GM18909 (cell line): ENCODE results near the gene SLC44A4.
"Not testable (repeated sequence)": the region's sequence is repeated elsewhere in the genome, so short reads cannot be mapped to it uniquely, and the experiment has no call there.

Experiments
- ATAC-seq: cut with Tn5 transposase; IDR thresholded peaks from one replicate; pipeline ENCODE4 v1.9.1; 2021; ENCODE audit warnings: mild to moderate bottlenecking; ENCODE audit not compliant: unreplicated experiment, poor library complexity

SLC44A4 gene

DNA sequence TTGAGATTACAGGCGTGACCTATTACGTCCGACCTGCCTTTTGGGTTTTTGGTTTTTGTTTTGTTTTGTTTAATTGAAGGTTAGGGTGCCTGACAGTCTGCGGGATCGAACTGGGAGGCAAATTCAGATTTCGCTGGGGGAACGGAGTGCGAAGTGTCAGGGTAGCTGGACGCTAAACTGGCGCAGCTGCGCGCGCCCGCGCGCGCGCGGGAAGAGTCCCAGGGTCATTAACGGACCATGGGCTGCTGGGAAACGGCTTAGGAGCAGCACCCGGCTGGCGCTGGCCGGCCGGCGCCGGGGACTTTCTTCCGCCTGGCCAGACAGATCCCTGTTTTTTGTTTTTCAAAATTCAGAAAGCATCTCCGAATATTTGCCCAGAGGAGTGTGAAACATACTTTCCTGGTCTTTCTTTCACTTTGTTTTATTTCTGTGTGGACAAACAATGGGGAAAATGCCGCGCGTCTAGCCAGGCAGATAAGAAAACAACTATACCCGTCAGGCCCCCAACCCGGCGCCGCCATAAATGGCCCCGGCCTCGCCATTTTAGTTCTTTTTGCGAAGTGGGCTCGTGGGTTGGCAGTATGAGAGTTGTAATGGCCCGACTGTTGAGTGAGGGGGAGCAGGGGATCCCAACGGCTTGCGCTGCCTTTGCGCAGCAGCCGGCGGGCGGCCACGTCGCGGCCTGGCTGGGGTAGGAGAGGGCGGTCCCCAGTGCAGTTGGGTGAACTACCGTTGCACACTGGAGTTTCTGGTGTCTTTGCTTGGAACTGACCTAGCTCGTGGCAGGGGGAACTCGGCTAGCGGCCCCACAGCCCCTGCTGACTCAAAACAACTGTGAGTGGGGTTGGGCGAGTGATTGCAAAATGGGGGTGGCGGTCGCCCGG, 44.2 kb downstream of the SLC44A4 start:
- ATAC-seq = peak; percentile 42

DNA sequence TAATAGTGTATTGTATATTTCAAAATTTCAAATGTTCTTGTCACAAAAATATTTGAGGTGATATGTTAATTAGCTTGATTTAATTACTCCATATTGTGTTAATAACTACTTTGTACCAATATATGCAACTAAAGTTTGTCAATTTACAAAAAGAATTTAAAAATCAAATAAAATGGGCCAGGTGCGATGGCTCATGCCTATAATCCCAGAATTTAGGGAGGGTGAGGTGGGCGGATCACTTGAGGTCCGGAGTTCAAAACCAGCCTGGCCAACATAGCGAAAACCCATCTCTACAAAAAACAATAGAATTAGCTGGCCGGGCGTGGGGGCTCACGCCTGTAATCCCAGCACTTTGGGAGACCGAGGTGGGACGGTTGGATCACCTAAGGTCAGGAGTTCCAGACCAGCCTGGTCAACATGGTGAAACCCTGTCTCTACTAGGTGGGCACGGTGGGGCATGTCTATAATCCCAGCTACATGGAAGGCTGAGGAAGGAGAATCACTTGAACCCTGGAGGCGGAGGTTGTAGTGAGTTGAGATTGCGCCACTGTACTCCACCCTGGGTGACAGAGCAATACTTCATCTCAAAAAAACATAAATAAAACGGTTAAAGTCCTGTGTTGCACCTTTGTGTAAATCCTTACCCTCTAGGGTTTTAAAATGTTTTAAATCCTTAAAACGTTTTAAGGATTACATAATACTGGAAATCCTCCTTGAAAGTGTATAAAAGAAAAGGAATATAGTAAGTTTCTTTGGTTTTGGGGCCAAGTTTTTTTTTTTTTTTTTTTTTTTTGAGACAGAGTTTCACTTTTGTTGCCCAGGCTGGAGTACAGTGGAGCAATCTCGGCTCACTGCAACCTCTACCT, 47.2 kb downstream of the SLC44A4 start:
- ATAC-seq = no peak

- no peak for ATAC-seq
These were observed 47.9 kb downstream of the SLC44A4 start for GRCh38 chr6:31830886-31831335.

GRCh38 chr6:31829633-31830283, 49.0 kb downstream of the SLC44A4 start:
- ATAC-seq = no peak

DNA sequence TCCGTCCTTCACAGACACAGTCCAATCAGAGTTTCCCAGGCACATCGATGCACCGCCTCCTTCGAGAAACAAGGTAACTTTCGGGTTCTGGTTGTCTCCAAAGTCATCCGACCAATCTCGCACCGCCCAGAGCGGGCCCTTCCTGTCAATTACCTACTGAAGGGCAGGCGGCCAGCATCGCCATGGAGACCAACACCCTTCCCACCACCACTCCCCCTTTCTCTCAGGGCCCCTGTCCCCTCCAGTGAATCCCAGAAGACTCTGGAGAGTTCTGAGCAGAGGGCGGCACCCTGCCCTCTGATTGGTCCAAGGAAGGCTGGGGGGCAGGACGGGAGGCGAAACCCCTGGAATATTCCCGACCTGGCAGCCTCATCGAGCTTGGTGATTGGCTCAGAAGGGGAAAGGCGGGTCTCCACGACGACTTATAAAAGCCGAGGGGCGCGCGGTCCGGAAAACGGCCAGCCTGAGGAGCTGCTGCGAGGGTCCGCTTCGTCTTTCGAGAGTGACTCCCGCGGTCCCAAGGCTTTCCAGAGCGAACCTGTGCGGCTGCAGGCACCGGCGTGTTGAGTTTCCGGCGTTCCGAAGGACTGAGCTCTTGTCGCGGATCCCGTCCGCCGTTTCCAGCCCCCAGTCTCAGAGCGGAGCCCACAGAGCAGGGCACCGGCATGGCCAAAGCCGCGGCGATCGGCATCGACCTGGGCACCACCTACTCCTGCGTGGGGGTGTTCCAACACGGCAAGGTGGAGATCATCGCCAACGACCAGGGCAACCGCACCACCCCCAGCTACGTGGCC, 51.3 kb downstream of the SLC44A4 start, which contains the start of gene HSPA1B:
HSPA1B (plus strand) TSS at position 453 of the 794 bp plus-strand sequence; CDS start at position 666, 213 bp downstream.
- ATAC-seq = peak; percentile 74

DNA sequence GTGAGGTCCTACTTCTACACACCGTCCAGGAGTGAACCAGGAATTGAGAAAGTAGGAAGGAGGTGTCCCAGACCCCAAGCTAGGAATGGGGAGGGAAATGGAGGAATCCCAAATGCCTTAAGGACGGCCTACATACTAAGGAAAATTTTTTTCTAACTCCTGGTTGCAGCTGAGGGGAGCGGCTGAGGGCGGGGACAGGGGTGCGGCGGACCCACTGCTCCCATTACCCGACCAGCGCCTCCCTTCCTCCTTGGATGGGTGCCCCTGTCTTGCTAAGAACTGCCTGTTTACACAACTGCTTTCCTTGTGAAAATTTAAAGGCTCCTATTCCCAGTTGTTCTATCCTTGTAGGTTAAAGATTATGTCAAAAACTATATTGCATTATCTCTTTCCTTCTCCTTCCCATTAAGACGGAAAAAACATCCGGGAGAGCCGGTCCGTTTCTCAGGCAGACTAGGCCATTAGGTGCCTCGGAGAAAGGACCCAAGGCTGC, 52.0 kb downstream of the SLC44A4 start:
- peak; percentile 21 for ATAC-seq

DNA sequence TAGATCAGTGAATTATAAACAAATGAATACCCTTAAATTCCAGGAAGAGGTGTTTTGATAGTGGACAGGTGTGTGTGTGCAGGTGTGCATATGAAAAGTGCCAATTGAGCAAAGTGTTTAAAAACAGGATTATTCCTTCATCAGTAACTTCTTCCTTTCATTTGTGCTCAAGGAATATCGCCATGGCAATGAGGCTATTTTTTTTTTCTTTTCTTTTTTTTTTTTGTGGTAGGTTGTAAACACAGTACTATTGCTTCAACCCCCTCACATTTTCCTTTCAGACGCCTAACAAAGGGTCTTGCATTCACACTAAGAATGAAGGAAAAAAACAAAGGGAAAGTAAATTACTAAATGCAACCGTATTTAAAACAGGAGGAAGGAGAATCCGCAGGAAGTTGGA, 53.2 kb downstream of the SLC44A4 start:
- ATAC-seq = no peak

DNA sequence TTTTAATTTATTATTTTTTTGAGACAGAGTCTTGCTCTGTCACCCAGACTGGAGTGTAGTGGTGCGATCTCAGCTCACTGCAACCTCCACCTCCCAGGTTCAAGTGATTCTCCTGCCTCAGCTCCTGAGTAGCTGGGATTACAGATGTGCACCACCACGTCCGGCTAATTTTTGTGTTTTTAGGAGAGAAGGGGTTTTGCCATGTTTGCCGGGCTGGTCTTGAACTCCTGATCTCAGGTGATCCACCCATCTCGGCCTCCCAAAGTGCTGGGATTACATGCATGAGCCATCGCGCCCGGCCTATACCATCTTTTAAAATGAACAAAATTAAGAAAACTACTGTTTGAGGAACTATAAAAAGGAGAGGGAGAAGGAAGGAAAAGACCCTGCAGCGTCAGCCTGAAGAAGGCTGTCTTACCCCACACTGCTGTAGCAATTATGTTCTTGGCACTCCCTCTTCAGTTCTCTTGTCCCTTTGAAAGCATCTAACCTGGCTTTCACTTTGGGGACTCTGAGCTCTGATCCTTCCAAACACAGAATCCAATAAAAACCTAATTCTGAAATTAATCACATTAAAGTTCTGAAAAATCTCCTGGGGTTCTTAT, 55.1 kb downstream of the SLC44A4 start:
- ATAC-seq = not testable (repeated sequence)

GRCh38 chr6:31822036-31822821, 56.6 kb downstream of the SLC44A4 start:
- ATAC-seq = peak; percentile 33

DNA sequence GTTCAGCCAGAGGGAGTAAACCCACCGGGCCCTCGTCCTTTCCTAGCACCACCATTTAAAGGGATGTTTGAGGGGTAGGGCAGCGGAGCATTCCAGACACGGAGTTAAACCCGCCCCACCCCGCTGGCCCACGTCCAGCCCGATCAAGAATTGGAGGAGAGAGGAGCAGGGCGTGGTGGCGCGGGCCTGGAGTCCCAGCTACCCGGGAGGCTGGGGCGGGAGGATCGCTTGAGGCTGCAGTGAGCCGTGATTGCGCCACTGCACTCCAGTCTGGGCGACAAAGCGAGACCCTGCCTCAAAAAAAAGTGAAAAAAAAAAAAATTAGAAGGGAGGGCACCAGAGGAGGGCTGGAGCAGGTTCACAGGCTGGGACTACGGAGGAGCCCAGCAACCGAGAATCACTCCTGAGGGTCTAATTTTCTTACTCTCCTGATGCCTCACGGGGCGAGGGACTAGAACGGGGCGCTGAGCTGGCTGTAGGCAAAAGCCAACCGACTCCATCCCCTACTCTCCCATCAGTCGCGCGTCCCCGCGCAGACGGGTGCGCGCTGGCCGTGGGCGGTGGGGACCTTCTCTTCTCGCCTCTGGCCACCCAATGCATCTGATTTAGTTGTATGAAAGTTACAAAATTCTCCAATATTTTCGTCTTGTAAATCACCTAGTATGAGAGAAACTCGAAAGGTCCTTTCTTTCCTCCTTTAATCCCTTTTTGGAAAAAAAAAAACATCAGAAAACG, 57.3 kb downstream of the SLC44A4 start:
- peak; percentile 48 for ATAC-seq

DNA sequence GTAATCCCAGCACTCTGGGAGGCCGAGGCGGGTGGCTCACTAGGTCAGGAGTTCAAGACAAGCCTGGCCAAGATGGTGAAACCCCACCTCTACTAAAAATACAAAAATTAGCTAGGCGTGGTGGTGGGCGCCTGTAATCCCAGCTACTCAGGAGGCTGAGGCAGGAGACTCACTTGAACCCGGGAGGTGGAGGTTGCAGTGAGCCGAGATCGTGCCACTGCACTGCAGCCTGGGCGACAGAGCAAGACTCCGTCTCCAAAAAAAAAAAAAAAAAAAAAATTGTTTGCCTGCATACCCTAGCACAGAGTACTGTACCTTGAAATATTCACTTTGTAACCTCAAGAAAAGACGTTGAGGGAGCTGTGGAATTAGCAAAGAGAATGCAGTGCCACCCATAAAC, 58.4 kb downstream of the SLC44A4 start:
- ATAC-seq = not testable (repeated sequence)

- no peak for ATAC-seq
These were observed 58.9 kb downstream of the SLC44A4 start for GRCh38 chr6:31819871-31820299.

- not testable (repeated sequence) for ATAC-seq
These were observed 60.8 kb downstream of the SLC44A4 start for GRCh38 chr6:31817929-31818511.

DNA sequence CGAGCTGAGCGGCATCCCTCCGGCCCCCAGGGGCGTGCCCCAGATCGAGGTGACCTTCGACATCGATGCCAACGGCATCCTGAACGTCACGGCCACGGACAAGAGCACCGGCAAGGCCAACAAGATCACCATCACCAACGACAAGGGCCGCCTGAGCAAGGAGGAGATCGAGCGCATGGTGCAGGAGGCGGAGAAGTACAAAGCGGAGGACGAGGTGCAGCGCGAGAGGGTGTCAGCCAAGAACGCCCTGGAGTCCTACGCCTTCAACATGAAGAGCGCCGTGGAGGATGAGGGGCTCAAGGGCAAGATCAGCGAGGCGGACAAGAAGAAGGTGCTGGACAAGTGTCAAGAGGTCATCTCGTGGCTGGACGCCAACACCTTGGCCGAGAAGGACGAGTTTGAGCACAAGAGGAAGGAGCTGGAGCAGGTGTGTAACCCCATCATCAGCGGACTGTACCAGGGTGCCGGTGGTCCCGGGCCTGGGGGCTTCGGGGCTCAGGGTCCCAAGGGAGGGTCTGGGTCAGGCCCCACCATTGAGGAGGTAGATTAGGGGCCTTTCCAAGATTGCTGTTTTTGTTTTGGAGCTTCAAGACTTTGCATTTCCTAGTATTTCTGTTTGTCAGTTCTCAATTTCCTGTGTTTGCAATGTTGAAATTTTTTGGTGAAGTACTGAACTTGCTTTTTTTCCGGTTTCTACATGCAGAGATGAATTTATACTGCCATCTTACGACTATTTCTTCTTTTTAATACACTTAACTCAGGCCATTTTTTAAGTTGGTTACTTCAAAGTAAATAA, 61.5 kb downstream of the SLC44A4 start:
- not testable (repeated sequence) for ATAC-seq

GRCh38 chr6:31815025-31815838, 63.6 kb downstream of the SLC44A4 start, which contains the start of the genes HSPA1A and HSPA1L:
TSS of gene HSPA1A (plus strand) at chr6:31815543. CDS start at chr6:31815757, 214 bp downstream.
TSS of gene HSPA1L (minus strand) at chr6:31815283. CDS start at chr6:31811972, 3,311 bp downstream.
- peak; percentile 47 for ATAC-seq
